Measurements from ENCODE around the gene KRTAP10-5.
"Not testable (repeated sequence)": the region's sequence is repeated elsewhere in the genome, so short reads cannot be mapped to it uniquely, and the experiment has no call there.

Gene KRTAP10-5

DNA sequence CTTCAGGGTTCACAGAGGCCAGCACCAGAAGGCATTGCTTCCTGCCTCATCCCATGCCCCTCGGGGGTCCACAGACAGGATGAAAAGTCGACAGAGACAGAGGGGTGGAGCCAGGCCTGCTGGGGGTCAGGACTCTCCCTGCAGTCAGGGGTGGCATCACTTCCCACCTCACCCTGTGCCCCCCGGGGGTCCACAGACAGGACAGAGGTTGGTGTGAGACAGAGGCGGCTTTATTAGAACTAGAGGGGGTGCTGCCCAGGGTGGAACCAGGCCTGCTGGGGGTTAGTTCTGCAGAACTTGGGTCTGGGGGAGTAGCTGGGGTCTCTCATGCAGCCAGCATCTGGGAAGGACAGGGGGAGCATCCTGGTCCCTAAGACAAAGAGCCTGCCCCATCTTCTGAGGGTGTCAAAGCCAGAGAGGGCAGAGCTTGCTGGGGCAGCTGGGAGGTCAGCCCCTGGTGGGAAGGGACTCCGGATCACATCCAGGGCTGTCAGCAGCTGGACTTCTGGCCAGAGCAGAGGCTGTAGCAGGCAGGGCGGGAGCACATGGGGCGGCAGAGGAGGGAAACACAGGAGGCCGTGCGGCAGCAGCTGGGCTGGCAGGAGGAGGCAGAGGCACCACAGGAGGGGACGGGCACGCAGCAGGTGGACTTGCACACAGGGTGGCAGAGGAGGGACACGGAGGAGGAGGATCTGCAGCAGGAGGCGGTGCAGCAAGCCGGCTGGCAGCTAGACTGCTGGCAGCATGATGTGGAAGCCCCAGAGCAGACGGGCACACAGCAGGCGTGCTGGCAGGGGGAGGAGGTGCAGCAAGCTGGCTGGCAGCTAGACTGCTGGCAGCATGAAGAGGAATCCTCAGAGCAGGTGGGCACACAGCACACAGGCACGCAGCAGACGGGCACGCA is 10.7 kb upstream of the KRTAP10-5 start:
- DNase-seq = not testable (repeated sequence)

GRCh38 chr21:44590311-44590721 is 9.9 kb upstream of the KRTAP10-5 start:
- DNase-seq = no peak

GRCh38 chr21:44589586-44590305 is 9.3 kb upstream of the KRTAP10-5 start:
- DNase-seq = no peak

DNA sequence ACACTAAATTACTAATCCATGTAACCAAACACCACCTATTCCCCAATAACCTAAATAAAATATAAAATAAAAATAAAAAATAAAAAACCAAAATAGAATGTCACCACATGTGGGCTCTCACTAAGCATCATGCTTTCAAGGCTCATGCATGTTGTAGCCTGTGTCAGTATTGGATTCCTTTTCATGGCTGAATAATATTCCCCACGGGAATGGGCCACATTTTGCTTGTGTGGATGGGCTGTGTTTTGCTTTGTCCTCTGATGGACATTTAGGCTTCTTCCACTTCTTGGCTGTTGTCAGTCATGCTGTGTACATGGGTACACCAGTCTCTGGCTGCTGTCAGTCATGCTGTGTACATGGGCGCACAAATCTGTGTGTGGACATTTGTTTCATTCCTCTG is 8.7 kb upstream of the KRTAP10-5 start:
- DNase-seq = no peak

GRCh38 chr21:44585892-44586291 is 5.5 kb upstream of the KRTAP10-5 start:
- no peak for DNase-seq

- no peak for DNase-seq
Observed at GRCh38 chr21:44583800-44584147, 3.4 kb upstream of the KRTAP10-5 start.

- no peak for DNase-seq
Observed at GRCh38 chr21:44583089-44583799, 2.8 kb upstream of the KRTAP10-5 start.

DNA sequence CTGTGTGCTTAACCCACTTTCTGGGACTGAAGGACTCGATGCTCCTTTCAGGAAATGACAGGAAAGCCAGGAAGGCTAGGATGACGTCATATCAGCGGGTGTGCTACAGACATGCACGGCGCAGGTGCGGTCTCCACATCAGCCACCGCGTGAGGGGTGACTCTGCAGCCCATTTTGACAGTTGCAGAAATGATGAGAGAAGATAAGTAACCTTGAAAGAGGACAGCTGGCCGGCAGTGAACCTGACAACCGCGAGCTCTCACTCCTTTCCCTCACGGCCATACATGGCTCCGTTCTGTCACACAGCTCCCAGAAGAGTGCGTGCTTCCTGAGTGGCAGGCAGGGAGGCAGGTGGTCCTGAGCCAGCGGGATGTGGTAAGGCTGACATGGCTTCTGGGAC is 1.7 kb upstream of the KRTAP10-5 start:
- no peak for DNase-seq

DNA sequence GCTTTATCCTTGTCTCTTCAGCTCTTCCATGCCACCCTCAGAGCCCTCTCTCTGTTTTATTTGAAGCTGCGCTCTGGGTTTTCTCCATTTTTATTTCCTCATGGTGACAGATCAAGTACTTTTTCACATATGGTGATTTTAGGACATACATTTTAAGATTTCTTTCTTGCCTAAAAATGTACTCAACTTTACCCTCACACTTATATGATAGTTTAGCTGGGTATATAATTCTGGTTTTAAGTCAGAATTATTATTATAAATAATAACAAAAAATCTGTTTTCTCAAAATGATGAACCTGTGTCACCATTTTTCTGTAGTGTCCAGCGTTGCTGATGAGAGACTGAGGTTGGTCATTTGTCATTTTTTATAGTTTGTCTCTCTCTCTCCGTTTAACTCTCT is 754 bp upstream of the KRTAP10-5 start:
- DNase-seq = no peak

DNA sequence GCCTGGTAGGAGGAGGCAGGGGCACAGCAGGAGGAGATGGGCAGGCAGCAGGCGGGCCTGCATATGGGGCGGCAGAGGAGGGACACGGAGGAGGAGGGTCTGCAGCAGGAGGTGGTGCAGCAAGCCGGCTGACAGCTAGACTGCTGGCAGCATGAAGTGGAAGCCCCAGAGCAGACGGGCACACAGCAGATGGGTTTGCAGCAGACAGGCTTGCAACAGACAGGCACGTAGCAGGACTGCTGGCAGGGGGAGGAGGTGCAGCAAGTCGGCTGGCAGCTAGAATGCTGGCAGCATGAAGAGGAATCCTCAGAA is 615 bp downstream of the KRTAP10-5 start:
- no peak for DNase-seq

DNA sequence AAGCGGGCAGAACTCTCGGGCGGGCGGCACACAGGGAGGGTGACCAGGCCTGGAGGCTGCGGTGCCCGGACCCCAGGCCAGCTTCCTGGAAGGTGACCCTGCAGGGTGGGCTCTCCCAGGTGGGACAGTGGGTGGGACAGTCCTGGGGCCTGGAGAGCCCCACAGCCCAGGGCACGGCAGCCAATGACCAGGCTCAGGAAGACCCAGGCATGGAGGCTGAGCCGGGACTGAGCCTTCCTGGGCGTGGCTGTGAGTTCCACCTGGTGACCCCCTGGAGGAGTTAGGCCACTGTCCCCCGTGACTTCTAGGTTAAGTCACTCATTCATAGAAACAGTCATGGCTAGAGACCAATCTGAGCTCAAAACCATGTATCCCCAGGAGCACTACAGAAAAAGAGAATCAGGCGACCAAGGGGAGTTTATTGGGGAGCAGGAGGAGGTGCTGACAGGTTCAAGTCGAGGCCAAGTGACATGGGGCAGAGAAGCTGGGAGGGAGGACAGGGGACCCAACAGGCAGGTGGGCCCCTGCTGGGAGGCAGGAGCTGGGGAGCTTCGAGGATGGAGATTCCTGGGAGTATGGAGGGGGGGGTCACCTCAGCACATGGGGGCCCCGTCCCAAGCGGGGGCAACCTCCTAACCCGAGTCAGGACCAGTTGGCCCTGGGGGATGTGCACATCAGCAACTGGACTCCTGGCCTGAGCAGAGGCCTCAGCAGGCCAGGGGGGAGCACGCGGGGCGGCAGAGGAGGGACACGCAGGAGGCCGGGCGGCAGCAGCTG is 1.2 kb downstream of the KRTAP10-5 start:
- DNase-seq = no peak

DNA sequence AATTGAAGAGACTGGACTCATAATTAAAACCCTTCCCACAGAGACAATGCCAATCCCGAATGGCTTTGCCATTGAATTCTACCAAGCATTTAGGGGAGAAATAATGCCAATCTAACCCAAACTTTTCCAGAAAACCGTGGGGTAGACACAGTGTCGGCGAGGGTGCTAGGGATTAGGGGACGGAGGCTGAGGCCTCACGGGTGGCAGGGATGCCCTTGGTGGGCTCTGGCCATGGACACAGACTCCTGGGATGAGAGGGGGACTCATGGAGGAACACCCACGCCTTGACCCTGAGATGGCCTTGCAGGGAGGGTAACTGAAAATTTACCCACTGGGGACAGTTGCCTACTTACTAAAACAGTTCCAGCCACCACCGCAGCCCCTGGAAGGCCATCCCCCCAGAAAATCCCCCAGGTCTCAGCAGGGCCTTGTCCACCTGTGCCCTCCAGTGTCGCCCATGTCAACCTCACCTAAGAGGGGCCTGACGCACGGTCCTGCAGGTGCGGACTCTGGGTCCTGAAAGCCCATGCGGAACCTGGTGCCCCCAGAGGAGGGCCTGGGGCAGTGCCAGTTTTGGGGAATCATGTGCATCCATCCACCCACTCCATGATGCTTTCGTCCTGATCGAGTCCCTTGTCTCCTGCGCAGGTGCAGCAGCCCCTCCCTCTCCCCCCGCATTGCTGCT is 1.9 kb downstream of the KRTAP10-5 start:
- no peak for DNase-seq

GRCh38 chr21:44576025-44576420 is 4.4 kb downstream of the KRTAP10-5 start:
- DNase-seq = no peak

DNA sequence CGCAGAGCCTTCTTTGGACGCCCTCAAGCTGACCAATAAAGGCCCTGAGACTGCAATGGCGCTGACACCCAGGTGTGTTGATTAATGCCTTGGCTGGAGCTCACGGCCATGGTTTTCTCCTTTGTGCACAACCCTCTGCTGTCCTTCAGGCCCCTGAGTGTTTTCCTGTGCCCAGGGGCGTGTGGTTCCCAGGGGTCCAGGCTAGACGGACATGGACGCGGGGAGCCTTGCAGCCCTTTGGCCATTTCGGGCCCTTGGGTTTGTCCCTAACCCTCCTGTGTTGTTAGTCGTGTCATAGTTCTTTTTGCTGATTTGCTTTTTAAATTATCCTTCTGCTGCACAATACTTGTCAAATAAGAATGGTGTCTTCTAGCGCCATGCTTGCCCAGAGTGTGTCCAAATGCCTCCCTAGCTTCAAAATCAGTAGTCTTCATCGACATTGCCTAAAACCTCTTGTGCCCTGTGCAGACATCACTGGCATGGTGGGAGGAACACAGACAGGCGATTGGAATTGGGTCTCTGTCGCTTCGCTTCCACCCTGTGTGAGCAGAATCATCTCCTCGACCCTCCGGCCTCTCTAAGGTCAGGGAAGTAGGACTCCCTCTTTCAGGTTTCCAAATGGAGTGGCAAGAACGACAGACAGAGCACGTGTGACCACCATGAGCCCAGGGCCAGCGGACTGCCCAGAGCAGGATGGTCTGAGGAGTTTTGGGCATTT is 4.9 kb downstream of the KRTAP10-5 start:
- DNase-seq = no peak

- DNase-seq = no peak
Observed at GRCh38 chr21:44574457-44575306, 5.7 kb downstream of the KRTAP10-5 start.

DNA sequence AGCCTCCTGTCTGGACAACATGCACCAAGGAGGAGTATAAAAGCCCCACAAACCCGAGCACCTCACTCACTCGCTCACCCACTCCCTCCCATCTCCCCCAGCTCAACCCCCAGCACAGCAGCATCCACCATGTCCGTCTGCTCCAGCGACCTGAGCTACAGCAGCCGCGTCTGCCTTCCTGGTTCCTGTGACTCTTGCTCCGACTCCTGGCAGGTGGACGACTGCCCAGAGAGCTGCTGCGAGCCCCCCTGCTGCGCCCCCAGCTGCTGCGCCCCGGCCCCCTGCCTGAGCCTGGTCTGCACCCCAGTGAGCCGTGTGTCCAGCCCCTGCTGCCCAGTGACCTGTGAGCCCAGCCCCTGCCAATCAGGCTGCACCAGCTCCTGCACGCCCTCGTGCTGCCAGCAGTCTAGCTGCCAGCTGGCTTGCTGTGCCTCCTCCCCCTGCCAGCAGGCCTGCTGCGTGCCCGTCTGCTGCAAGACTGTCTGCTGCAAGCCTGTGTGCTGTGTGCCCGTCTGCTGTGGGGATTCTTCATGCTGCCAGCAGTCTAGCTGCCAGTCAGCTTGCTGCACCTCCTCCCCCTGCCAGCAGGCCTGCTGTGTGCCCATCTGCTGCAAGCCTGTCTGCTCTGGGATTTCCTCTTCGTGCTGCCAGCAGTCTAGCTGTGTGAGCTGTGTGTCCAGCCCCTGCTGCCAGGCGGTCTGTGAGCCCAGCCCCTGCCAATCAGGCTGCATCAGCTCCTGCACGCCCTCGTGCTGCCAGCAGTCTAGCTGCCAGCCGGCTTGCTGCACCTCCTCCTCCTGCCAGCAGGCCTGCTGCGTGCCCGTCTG is 6.6 kb downstream of the KRTAP10-5 start, which contains the start of gene KRTAP10-4:
Gene KRTAP10-4 (plus strand): TSS at position 100 of the 827 bp plus-strand sequence. CDS start 30 bp downstream, at position 130.
- DNase-seq = not testable (repeated sequence)

DNA sequence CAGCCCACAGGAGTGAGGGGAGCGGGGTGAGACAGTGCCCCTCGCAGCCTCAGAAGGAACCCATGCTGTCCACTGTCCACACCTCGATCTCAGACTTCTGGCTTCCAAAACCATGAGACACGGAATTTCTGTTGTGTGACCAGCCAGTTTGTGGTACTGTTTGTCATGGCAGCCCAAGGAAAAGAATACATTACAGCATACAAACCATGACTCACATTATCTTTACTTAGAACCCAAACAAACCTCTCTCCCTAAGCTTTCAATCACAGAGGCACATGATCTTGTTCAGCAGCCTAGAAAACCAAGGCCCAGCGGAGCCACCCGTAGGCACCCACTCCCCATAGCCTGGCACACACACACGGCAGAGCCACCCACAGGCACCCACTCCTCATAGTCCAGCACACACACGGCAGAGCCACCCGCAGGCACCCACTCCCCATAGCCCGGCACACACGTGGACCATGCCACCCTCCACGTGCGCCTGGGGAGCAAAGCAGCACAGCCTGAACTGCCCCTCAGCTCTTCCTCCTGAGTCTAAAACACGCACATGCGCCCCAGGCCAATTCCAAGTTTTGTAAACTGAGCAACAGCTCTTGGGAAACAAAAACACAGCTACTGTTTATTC is 7.3 kb downstream of the KRTAP10-5 start:
- DNase-seq = no peak

GRCh38 chr21:44571844-44572782 is 8.3 kb downstream of the KRTAP10-5 start:
- DNase-seq = no peak
